GM19328 (cell line): ENCODE results near the gene HOXB3.

Source experiments
- ATAC-seq: cut with Tn5 transposase; IDR thresholded peaks from one replicate; pipeline ENCODE4 v1.9.1; 2021; ENCODE audit warnings: mild to moderate bottlenecking, moderate library complexity; ENCODE audit not compliant: unreplicated experiment

The HOXB3 gene

GRCh38 chr17:48600244-48601098 lies 10.4 kb upstream of the HOXB3 start:
- ATAC-seq, result no peak

GRCh38 chr17:48599354-48599753 lies 9.3 kb upstream of the HOXB3 start:
- ATAC-seq, result no peak

DNA sequence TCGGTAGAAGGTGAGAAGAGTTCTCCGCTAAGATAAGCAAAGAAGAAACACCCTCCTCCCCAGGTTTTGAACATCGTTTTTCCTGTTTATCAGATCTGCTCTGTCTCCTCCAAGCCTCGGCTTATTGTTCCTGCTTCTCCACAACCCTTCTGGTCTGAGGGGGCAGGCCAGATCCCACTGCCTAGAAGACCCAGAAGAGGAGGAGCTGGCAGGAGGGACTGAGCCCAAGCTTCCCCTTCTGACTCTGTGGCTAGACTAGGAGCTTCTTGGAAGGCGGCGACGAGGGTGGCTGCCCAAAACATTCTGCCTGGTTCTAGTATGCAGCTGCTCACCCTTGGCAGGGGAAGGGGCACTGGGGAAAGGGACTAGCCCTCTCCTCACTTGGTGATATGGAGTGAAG lies 8.7 kb upstream of the HOXB3 start:
- ATAC-seq, result no peak

GRCh38 chr17:48597778-48598631 lies 8.0 kb upstream of the HOXB3 start:
- ATAC-seq, result no peak

- no peak for ATAC-seq
Observed at GRCh38 chr17:48597528-48597777, 7.4 kb upstream of the HOXB3 start.

GRCh38 chr17:48596735-48597527 lies 6.9 kb upstream of the HOXB3 start:
- ATAC-seq, result no peak

DNA sequence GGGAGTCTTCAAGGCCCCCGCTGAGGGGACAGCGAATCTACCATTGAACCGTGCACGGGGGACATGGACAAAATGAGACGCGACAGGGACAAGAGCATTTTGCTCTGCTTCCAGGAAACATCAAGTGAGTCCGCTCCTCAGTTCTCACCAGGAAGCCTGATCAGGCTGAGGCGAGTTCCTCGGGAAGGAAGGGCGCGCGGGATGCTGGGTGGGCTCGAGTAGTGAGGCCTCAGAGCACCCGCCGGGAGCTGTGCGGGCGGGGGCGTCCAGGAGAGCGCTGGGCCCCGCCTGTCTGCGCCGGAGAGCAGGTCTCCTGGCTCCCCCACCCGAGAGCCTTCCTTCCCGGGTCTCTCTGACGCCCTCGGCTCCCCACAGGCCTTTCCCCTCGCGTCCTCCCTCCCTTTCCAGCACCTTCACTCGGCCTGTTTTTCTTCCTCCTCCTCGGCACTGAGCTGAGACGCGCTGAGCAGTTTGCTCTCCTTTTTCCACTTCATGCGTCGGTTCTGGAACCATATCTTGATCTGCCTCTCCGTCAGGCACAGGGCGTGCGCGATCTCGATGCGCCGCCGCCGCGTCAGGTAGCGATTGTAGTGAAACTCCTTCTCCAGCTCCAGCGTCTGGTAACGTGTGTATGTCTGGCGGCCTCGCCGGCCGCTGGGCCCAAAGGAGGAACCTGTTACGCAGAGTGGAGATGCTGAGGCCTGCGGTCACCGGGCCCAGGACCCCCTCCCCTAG lies 6.1 kb upstream of the HOXB3 start:
- no peak for ATAC-seq

DNA sequence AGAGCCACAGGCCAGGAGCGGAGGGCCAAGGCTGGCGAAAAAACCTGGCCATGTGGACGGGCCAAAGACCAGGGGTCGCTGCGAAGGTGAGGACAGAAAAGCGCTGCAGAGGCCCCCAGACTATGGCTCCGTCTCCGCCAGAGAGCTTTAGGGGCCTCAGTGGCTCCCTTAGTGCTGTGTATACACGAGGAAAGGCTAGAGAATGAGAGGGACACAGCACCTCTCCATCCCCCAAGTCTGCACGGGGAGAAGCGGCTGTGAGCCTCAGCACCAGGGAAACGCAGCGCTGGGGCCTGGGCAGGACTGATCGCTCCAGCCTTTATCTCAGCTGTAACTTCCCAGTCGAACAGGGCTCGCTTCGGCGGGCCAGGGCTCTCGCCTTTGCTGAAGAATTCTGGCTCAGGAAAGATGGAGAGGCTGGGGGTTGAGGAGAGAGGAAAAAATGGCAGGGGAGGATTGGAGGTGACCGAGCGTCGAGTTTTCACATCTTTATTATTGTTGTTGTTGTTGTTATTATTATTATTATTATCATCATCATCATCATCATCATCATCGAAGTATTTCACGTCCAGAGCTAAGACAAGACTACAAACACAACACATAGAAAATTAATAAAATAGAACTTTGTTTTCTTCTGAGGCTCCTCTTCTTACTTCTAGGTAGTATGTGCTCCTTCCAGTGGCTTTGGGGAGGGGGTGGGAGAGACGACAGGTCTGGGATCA lies 5.4 kb upstream of the HOXB3 start:
- no peak for ATAC-seq

GRCh38 chr17:48594538-48595277 lies 4.7 kb upstream of the HOXB3 start:
- ATAC-seq, result no peak

DNA sequence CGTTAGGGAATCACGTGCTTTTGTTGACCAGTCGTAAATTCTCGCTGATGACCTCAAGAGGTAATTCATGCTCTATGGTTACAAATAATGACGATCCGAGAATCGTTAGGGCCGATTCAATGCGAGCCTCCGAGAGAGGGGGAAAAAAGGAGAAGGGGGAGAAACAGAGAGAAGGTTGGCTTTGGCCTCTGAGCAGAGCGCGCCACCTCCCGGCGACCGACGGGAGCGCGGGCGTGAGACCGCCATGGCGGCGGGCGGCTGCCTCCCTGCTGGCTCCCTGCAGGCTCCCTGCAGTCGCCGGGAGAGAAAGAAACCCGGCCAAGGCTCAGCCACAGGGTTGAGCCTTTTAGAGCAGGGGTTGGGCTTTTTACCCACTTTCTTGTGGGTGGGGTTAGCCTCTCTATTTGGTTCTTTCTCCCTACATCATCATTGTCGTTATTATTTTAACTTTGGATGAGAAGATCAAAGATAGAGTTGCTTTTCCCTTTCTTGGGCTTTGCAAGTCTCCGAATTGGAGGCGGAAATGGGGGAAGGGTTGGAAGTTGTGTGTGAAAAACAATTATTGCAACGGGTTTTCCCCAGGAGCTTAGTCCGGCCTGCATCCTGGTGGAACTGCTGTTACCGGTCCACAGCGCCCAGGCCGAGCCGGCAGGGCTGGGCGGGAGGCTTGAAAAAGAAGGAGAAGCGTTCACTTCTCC lies 3.9 kb upstream of the HOXB3 start:
- no peak for ATAC-seq

DNA sequence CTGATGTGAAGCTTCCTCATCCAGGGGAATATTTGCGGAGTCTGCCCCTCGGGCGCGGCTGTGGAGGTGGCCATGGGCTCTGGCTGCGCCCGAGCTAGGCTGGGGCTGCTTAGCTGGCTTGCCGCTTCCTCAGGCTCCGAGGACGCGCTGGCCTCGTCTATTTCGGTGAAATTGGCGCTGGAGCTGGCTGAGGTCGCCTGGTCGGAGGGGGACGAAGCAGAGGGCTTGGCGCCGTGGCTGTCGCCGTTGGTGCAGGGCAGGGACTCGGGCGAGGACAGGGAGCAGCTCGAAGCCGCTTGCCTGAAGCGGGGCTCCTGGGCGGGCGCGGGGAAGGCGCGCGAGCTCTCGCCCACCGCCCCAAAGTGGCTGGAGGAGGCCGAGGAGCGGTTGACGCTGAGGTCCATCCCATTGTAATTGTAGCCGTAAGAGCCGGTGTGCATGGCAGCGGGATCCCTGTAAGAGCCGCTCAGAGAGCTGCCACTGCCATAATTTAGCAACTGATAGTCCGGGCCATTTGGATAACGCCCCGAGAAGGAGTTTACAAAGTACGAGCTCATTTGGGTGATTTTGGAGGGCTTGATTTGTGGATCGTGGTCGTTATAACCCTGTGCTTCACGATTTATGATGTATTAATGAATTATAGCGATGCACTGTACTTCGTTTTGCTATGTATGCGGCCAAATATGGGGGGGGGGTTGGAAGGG lies 3.2 kb upstream of the HOXB3 start, which contains the start of gene HOXB5:
Gene HOXB5, minus strand, starts transcription at position 654 of the 704 bp plus-strand sequence. Its CDS starts 97 bp downstream, at position 557.
- ATAC-seq, result no peak

- ATAC-seq, result no peak
Observed at GRCh38 chr17:48592577-48592976, 2.5 kb upstream of the HOXB3 start.

DNA sequence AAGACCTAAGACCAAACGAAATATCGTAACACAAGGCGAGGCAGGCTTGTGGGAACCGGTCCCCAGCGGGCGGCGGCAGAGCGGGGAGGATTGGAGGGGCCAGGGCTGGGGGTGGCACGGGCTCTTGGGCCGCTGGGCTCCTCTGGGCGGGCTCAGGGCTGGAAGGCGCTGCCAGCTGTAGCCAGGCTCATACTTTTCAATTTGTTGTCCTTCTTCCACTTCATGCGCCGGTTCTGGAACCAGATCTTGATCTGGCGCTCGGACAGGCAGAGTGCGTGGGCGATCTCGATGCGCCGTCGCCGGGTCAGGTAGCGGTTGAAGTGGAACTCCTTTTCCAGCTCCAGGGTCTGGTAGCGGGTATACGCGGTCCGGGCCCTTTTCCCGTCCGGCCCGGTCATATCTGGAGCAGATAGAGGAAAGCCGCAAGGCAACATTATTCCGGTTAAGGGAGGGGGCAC lies 2.0 kb upstream of the HOXB3 start:
- ATAC-seq, result no peak

DNA sequence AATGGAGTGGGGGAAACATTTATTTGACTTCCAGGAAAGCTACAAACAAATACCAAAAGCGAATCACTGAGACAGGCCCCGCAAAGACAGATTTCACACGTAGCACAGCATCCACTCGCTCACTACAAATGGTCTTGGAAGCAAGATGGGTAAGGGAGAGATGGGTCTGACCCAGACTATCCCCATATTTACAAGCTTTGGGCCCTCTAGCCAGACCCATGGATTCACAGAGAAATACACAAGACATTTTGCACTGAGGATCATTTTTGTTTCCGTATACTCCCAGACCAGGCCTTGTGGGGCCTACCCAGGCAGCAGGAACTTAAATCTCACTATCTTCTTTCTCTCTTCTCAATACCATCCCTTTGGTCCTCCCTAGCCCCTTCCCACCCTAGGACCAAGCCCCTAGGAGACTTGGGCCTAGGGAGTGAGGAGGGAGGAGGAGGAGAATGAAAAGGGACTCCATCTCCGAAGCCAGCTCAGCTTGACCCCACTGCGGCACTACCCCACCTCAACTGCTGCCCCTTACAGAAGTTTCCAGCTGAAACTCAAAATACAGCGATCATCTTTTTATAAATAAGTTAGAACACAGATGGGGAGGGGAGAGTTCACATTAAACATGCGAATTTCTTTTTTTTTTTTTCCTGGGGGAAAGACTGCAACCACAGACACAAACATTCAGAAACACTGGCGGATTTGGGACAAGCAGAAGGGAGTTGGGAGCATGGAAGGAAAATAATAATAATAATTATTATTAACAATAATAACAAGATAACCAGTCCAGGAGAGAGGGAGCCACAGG lies 1.4 kb upstream of the HOXB3 start:
- ATAC-seq, result no peak

GRCh38 chr17:48590607-48591161 lies 643 bp upstream of the HOXB3 start:
- ATAC-seq, result no peak

DNA sequence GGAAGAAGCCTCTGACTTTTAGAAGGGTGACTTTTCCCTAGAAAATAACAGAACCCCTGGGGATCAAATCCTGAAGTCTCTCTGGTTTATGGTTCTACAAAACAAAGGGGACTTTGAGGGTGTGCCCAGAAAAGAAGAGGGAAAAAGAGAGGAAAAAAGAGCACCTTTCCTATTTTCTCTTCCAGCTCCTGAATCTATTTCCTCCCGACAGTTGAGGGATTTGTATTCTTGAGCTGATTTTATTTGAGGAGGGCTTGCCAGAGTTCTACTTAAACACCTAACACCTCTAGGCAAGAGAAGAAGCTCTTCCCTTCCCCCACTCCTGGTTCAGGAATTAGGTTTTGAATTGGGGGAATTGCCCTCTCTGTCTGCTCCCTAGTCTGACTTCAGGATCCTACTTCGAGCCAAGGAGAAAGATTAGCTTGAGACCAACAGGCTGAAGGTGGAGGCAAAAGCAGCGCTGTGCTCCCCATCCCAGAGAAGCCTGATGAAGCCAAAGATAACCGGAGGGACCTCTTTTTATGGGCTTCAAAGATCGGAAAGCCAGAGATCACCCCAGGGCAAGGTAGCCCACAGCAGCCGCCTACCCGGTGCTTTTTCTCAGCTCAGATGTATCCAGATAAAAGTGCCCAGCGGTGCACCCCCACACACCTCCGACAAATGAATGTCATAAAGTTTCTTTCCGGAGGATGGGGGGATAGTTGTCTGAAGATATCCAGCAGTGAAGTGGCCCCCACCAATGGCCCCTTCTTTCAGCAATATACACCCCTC lies 796 bp downstream of the HOXB3 start:
- ATAC-seq, result no peak
